IMR-90 (cell line): ENCODE data around the gene TRIM36. TPM values are rescaled to one million over a fixed set of nuclear protein-coding genes. Genes with fewer than 3 reads are reported as not detected.

Experiments used
- ATAC-seq: fragments of 200-7000 bp; cut with Tn5 transposase; 2 replicates; pipeline ENCODE4 v1.9.1; 2020; ENCODE audit warnings: low read depth, mild to moderate bottlenecking, moderate library complexity
- BruUV-seq: library from RNA; stranded (reverse); fragments of 400-500 nt; replicated peaks from 2 replicates; lab custom pipeline; 2021; lab: Mats Ljungman, UMichigan
- CTCF ChIA-PET: fragments of 300-600 bp; formaldehyde crosslinking; extraction: SDS; loops from one replicate; lab custom pipeline; 2021; ENCODE audit warnings: antibody characterized with exemption; lab: Yijun Ruan, JAX
- POLR2A ChIA-PET: fragments of 300-600 bp; sonication (Branson Sonifier 250); formaldehyde crosslinking; loops from one replicate; lab custom pipeline; 2022; ENCODE audit warnings: antibody characterized with exemption; ENCODE audit not compliant: unreplicated experiment; lab: Charles Lee
- DNase-seq: peaks from one replicate; pipeline ENCODE4 v3.0.0; 2013
- H2AFZ ChIP-seq: replicated peaks from 2 replicates; pipeline ENCODE3; 2013; ENCODE audit warnings: low read length, mild to moderate bottlenecking; ENCODE audit not compliant: poor library complexity
- H2AK5ac ChIP-seq: 2 replicates; pipeline ENCODE4 v1.6.1; 2013; ENCODE audit warnings: low read depth, low read length, inconsistent platforms
- H2AK9ac ChIP-seq: replicated peaks from 2 replicates; pipeline ENCODE3; 2013; ENCODE audit warnings: mild to moderate bottlenecking, low read depth, low read length, moderate library complexity; ENCODE audit not compliant: poor library complexity
- H2BK120ac ChIP-seq: 2 replicates; pipeline ENCODE4 v1.6.1; 2013; ENCODE audit warnings: low read depth, low read length, inconsistent platforms
- H2BK15ac ChIP-seq: 3 replicates; pipeline ENCODE4 v1.6.1; 2013; ENCODE audit warnings: low read depth, low read length, inconsistent platforms
- H2BK20ac ChIP-seq: 2 replicates; pipeline ENCODE4 v1.6.1; 2013; ENCODE audit warnings: low read depth, mild to moderate bottlenecking, inconsistent platforms, low read length, moderate library complexity
- H2BK5ac ChIP-seq: 2 replicates; pipeline ENCODE4 v1.6.1; 2013; ENCODE audit warnings: mild to moderate bottlenecking, low read depth, low read length, inconsistent platforms; ENCODE audit not compliant: poor library complexity, severe bottlenecking
- H3K14ac ChIP-seq: replicated peaks from 2 replicates; pipeline ENCODE4 v1.6.1; 2013; ENCODE audit warnings: low read depth, low read length, inconsistent platforms
- H3K18ac ChIP-seq: 2 replicates; pipeline ENCODE4 v1.6.1; 2013; ENCODE audit warnings: low read depth, low read length, control low read depth
- H3K23ac ChIP-seq: 2 replicates; pipeline ENCODE4 v1.6.1; 2013; ENCODE audit warnings: low read depth, low read length, inconsistent platforms
- H3K27ac ChIP-seq: 2 replicates; pipeline ENCODE4 v1.5.1; 2013; ENCODE audit warnings: mild to moderate bottlenecking, control low read depth, low read length; ENCODE audit not compliant: insufficient read depth
- H3K27me3 ChIP-seq: 2 replicates; pipeline ENCODE4 v1.6.1; 2013; ENCODE audit warnings: low read length; ENCODE audit not compliant: control insufficient read depth, insufficient read depth
- H3K36me3 ChIP-seq: 2 replicates; pipeline ENCODE4 v1.6.1; 2013; ENCODE audit warnings: low read length, mixed read lengths; ENCODE audit not compliant: control insufficient read depth, insufficient read depth
- H3K4ac ChIP-seq: 2 replicates; pipeline ENCODE4 v1.6.1; 2013; ENCODE audit warnings: low read depth, low read length, inconsistent platforms
- H3K4me1 ChIP-seq: 2 replicates; pipeline ENCODE4 v1.6.1; 2013; ENCODE audit warnings: low read length, mixed read lengths; ENCODE audit not compliant: control insufficient read depth, insufficient read depth
- H3K4me2 ChIP-seq: 2 replicates; pipeline ENCODE4 v1.6.1; 2013; ENCODE audit warnings: low read depth, mild to moderate bottlenecking, control low read depth, low read length, moderate library complexity
- H3K4me3 ChIP-seq: 2 replicates; pipeline ENCODE4 v1.5.1; 2013; ENCODE audit warnings: low read depth, mild to moderate bottlenecking, control low read depth, low read length, moderate library complexity; ENCODE audit not compliant: insufficient read depth
- H3K56ac ChIP-seq: 2 replicates; pipeline ENCODE4 v1.6.1; 2013; ENCODE audit warnings: low read length, inconsistent platforms; ENCODE audit not compliant: insufficient read depth; ENCODE audit errors: extremely low read depth
- H3K79me1 ChIP-seq, 2 experiments: 2 replicates each; pipeline ENCODE4 v1.6.1; 2013; ENCODE audit warnings: low read length in 2 of 2, inconsistent platforms in 1 of 2, low read depth in 1 of 2
- H3K9ac ChIP-seq: 2 replicates; pipeline ENCODE4 v1.6.1; 2013; ENCODE audit warnings: low read depth, low read length, control low read depth
- H3K9me1 ChIP-seq: 2 replicates; pipeline ENCODE4 v1.6.1; 2013; ENCODE audit warnings: low read length, inconsistent platforms; ENCODE audit not compliant: insufficient read depth
- H3K9me3 ChIP-seq: 2 replicates; pipeline ENCODE4 v1.6.1; 2013; ENCODE audit warnings: low read length; ENCODE audit not compliant: control insufficient read depth, insufficient read depth
- H4K20me1 ChIP-seq: 2 replicates; pipeline ENCODE4 v1.6.1; 2013; ENCODE audit warnings: low read length, inconsistent platforms; ENCODE audit not compliant: insufficient read depth
- H4K5ac ChIP-seq: 2 replicates; pipeline ENCODE4 v1.6.1; 2013; ENCODE audit warnings: mild to moderate bottlenecking, low read depth, low read length, control low read depth
- H4K8ac ChIP-seq, 2 experiments: 2 replicates each; pipeline ENCODE4 v1.6.1; 2013; ENCODE audit warnings: low read depth in 2 of 2, low read length in 2 of 2, control low read depth in 1 of 2, inconsistent platforms in 1 of 2
- H4K91ac ChIP-seq: 2 replicates; pipeline ENCODE4 v1.6.1; 2013; ENCODE audit warnings: low read depth, low read length, inconsistent platforms; ENCODE audit not compliant: insufficient read depth
- CEBPB ChIP-seq: IDR thresholded peaks from 2 replicates; pipeline ENCODE4 v1.6.1; 2012; ENCODE audit warnings: low read depth, low read length, improper control_type of control experiment
- FOS ChIP-seq: fragments of 150-350 bp; IDR thresholded peaks from 2 replicates; pipeline ENCODE4 v1.6.1; 2016; ENCODE audit warnings: low read depth, low read length
- MAFK ChIP-seq: IDR thresholded peaks from 2 replicates; pipeline ENCODE4 v1.6.1; 2012; ENCODE audit warnings: low read depth, low read length, improper control_type of control experiment
- MAZ ChIP-seq: IDR thresholded peaks from 2 replicates; pipeline ENCODE4 v1.6.1; 2012; ENCODE audit warnings: low read depth, mild to moderate bottlenecking, low read length, improper control_type of control experiment, moderate library complexity, borderline replicate concordance
- NFE2L2 ChIP-seq: fragments of 150-350 bp; IDR thresholded peaks from 2 replicates; pipeline ENCODE4 v1.6.1; 2016; ENCODE audit warnings: low read depth, mild to moderate bottlenecking, low read length
- POLR2A ChIP-seq: IDR thresholded peaks from 2 replicates; pipeline ENCODE4 v1.6.1; 2012; ENCODE audit warnings: mild to moderate bottlenecking, low read depth, low read length
- RAD21 ChIP-seq: IDR thresholded peaks from 2 replicates; pipeline ENCODE4 v1.6.1; 2012; ENCODE audit warnings: low read length, improper control_type of control experiment
- RCOR1 ChIP-seq: IDR thresholded peaks from 2 replicates; pipeline ENCODE4 v1.6.1; 2012; ENCODE audit warnings: mild to moderate bottlenecking, low read length, improper control_type of control experiment; ENCODE audit not compliant: insufficient replicate concordance
- RFX5 ChIP-seq: IDR thresholded peaks from 2 replicates; pipeline ENCODE4 v1.8.0; 2012; ENCODE audit warnings: low read depth, mild to moderate bottlenecking, low read length, moderate library complexity
- SMC3 ChIP-seq: fragments of 150-350 bp; IDR thresholded peaks from 2 replicates; pipeline ENCODE4 v1.6.1; 2016; ENCODE audit warnings: low read depth, mild to moderate bottlenecking, antibody characterized with exemption, low read length, moderate library complexity
- WGBS, 2 experiments: methylation state at CpG; one replicate each; pipeline versions ENCODE4 v1.1.5 to v1.1.7; 2013; ENCODE audit warnings: missing lambda C conversion rate in 2 of 2; ENCODE audit not compliant: insufficient read length in 1 of 2; ENCODE audit errors: extremely low coverage in 2 of 2; 5-methylcytosine and 5-hydroxymethylcytosine counted together
- dilution Hi-C: fragments of 300-500 bp; cut with HindIII; formaldehyde crosslinking; loops from one replicate; pipeline ENCODE4 v1.14.3; 2018; ENCODE audit warnings: low sequenced_read_pairs; ENCODE audit not compliant: unreplicated experiment
- in situ Hi-C: fragments of 300-500 bp; cut with MboI; formaldehyde crosslinking; loops from 3 replicates; pipeline ENCODE4 v1.14.3; 2019; ENCODE audit warnings: low sequenced_read_pairs, inconsistent platforms, mixed read lengths
- intact Hi-C: fragments of 100-400 bp; cut with micrococcal nuclease; formaldehyde crosslinking; loops from 2 replicates; pipeline ENCODE4 v1.10.0; 2022
- polyA plus RNA-seq, 3 experiments: library from polyadenylated mRNA; depleted of rRNA; stranded (reverse); fragments of >200 nt; gene quantifications; 2 replicates each; pipeline ENCODE4 v1.2.3, GENCODE V29; 2012; ENCODE audit warnings: low replicate concordance in 1 of 3
- total RNA-seq: library from RNA; depleted of rRNA; stranded (reverse); fragments of >200 nt; gene quantifications from 2 replicates; pipeline ENCODE4 v1.2.3, GENCODE V29; 2012
- TF ChIP-seq, protein P1 (sequence below): fragments of 150-350 bp; IDR thresholded peaks from 2 replicates; pipeline ENCODE4 v1.6.1; 2016; ENCODE audit warnings: low read depth, mild to moderate bottlenecking, low read length, moderate library complexity, borderline replicate concordance
- TF ChIP-seq, protein P2 (sequence below): fragments of 150-350 bp; IDR thresholded peaks from 2 replicates; pipeline ENCODE4 v1.6.1; 2017; ENCODE audit warnings: mild to moderate bottlenecking, antibody characterized with exemption, low read length, low read depth
- TF ChIP-seq, protein P3 (sequence below): conservative IDR thresholded peaks from 2 replicates; pipeline ENCODE4 v1.5.1; 2012; ENCODE audit warnings: mild to moderate bottlenecking, low read depth, low read length, improper control_type of control experiment

TRIM36 gene
- total and polyA plus RNA-seq, 2 of the 4 experiments (the other 2 are of a cell fraction): 0.10 to 0.18 TPM

DNA sequence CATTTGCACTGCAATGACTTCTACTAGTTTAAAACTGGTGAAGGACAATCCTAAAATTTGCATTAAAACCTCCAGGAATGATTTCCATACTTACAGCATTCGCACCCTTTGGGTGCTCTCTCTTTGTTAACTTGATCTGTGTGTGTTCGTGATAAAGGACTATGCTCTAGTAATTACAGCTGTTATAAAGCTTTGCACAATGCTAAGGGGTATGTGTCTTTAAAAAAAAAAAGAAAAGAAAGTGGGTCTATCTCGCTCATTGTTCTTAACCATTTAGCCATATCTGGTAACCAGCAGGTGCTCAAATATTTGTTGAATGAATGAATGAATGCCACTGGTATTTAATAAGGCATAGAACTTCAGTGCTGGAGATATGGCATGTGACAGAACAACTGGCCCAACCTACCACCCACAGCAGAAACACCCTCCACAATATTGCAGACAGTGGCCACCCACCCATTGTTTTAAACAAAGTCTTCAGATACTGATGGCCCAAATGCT lies 8.7 kb downstream of the TRIM36 start:
- Histone ChIP-seq H3K18ac (no peak overlapping the region), H2BK120ac (no peak overlapping the region), H2AK9ac (no peak overlapping the region), H3K14ac (no peak overlapping the region), H2AFZ (no peak overlapping the region), H3K9me3 (no peaks in the 10 kb centered on the region), H3K4me2 (no peak overlapping the region), H3K36me3 (no peaks in the 10 kb centered on the region), H2BK15ac (no peak overlapping the region), H3K9ac (no peak overlapping the region), H3K27me3 (peaks cover 2% of the 10 kb centered on the region; the same call in 1 of the 2 replicates), H3K9me1 (no peaks in the 10 kb centered on the region), H4K5ac (no peak overlapping the region), H2BK5ac (no peak overlapping the region), H4K20me1 (no peaks in the 10 kb centered on the region), H4K91ac (no peak overlapping the region), H3K27ac (no peak overlapping the region), H3K4ac (no peak overlapping the region), H3K4me1 (no peaks in the 10 kb centered on the region), H3K56ac (no peak overlapping the region), H3K4me3 (no peak overlapping the region), H3K23ac (no peak overlapping the region), H2BK20ac (no peak overlapping the region), H2AK5ac (no peak overlapping the region), H3K79me1 (no peaks in the 10 kb centered on the region), H4K8ac (no peak overlapping the region)
- DNase-seq: no peak
- in situ Hi-C loops: no loop called here
- WGBS, 2 experiments: no CpG with 5 or more reads among the region's 3 CpGs
- dilution Hi-C loops: no loop called here
- no TSS peak for BruUV-seq
- CTCF ChIA-PET: no interaction called here
- TF ChIP-seq MAFK (no peak), CEBPB (no peak), NFE2L2 (no peak), RCOR1 (no peak), SMC3 (no peak), RFX5 (no peak), RAD21 (no peak), MAZ (no peak), POLR2A (no peak), FOS (no peak)
- TF ChIP-seq, protein P1, sequence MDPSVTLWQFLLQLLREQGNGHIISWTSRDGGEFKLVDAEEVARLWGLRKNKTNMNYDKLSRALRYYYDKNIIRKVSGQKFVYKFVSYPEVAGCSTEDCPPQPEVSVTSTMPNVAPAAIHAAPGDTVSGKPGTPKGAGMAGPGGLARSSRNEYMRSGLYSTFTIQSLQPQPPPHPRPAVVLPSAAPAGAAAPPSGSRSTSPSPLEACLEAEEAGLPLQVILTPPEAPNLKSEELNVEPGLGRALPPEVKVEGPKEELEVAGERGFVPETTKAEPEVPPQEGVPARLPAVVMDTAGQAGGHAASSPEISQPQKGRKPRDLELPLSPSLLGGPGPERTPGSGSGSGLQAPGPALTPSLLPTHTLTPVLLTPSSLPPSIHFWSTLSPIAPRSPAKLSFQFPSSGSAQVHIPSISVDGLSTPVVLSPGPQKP: no peak
- TF ChIP-seq, protein P2, sequence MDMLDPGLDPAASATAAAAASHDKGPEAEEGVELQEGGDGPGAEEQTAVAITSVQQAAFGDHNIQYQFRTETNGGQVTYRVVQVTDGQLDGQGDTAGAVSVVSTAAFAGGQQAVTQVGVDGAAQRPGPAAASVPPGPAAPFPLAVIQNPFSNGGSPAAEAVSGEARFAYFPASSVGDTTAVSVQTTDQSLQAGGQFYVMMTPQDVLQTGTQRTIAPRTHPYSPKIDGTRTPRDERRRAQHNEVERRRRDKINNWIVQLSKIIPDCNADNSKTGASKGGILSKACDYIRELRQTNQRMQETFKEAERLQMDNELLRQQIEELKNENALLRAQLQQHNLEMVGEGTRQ: no peak
- TF ChIP-seq, protein P3, sequence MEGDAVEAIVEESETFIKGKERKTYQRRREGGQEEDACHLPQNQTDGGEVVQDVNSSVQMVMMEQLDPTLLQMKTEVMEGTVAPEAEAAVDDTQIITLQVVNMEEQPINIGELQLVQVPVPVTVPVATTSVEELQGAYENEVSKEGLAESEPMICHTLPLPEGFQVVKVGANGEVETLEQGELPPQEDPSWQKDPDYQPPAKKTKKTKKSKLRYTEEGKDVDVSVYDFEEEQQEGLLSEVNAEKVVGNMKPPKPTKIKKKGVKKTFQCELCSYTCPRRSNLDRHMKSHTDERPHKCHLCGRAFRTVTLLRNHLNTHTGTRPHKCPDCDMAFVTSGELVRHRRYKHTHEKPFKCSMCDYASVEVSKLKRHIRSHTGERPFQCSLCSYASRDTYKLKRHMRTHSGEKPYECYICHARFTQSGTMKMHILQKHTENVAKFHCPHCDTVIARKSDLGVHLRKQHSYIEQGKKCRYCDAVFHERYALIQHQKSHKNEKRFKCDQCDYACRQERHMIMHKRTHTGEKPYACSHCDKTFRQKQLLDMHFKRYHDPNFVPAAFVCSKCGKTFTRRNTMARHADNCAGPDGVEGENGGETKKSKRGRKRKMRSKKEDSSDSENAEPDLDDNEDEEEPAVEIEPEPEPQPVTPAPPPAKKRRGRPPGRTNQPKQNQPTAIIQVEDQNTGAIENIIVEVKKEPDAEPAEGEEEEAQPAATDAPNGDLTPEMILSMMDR: no peak
- no peak for ATAC-seq
- POLR2A ChIA-PET: no interaction called here
- intact Hi-C loops: no loop called here
